GM12891 (cell line): ENCODE results near the gene EPB41L4A.

Source experiments
- PAX5 ChIP-seq: IDR thresholded peaks from 2 replicates; pipeline ENCODE4 v1.6.1; 2011; ENCODE audit warnings: low read length, moderate library complexity, mild to moderate bottlenecking; ENCODE audit not compliant: insufficient read depth, severe bottlenecking
- POLR2A ChIP-seq: IDR thresholded peaks from 2 replicates; pipeline ENCODE4 v1.6.1; 2011; ENCODE audit warnings: low read depth, low read length, control low read depth
- POLR2AphosphoS5 ChIP-seq: IDR thresholded peaks from 2 replicates; pipeline ENCODE4 v1.6.1; 2011; ENCODE audit warnings: low read depth, low read length, control low read depth
- POU2F2 ChIP-seq: IDR thresholded peaks from 2 replicates; pipeline ENCODE4 v1.6.1; 2011; ENCODE audit warnings: low read depth, mild to moderate bottlenecking, control low read depth, low read length, moderate library complexity
- SPI1 ChIP-seq: IDR thresholded peaks from 2 replicates; pipeline ENCODE4 v1.6.1; 2011; ENCODE audit warnings: low read depth, low read length, control low read depth
- TAF1 ChIP-seq: IDR thresholded peaks from 2 replicates; pipeline ENCODE4 v1.6.1; 2011; ENCODE audit warnings: low read depth, low read length, control low read depth

DNA sequence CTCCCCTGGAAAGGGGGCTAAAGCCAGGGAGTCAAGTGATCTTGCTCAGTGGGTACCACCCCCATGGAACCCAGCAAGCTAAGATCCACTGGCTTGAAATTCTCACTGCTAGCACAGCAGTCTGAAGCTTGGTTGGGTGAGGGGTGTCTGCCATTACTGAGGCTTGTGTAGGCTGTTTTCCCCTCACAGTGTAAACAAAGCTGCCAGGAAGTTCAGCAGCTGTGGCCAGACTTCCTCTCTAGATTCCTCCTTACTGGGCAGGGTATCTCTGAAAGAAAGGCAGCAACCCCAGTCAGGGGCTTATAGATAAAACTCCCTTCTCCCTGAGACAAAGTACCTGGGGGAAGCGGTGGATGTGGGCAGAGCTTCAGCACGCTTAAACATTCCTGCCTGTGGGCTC lies 17.1 kb upstream of the EPB41L4A start:
- TF ChIP-seq POLR2AphosphoS5 (no peak), TAF1 (no peak), POLR2A (no peak), SPI1 (no peak), PAX5 (no peak), POU2F2 (no peak)
